ENCODE data around the gene CPXM1.
"Not testable (repeated sequence)": the region's sequence is repeated elsewhere in the genome, so short reads cannot be mapped to it uniquely, and the experiment has no call there.

The CPXM1 gene

GRCh38 chr20:2820896-2821869 lies 20.8 kb upstream of the CPXM1 start:
- DNase-seq (ENCODE audit: low read depth in 2 of 2), result no peak

DNA sequence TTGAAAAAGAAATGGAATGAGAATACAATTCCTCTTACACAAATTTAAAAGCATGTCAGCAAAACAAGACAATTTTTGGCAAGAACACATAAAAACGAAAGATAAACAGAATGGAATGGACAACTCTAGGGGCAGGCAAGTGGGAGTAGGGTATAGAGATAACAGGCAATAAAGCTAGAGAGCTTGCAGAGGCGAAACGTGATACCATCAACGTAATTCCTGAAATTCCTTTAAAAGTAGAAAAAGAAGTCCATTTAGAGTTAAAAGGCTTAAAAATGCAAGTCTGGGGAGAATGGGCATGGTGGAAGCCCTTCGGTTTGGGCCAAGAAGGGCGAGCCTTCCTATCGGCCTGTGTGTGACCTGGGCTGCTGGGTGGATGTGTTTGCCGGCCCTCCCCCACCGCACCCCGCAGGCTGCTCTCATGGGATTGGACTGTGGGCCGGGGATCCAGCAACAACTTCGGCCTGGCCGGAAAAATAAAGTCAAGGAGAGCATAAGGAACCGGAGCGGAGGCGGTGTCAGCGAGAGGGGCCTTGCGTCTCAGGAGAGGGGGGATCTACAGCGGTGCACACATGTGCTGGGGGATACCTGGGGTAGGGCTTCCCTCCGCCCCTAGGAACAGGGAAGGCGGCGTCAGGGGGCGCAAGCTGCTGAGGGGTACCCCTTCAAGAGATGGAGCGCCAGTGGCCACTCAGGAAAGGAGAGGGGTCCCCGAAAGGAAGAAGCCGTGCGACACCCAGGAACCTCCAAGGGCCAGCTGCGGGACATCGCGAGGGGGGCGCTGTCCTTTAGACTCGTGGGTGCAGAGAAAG lies 19.9 kb upstream of the CPXM1 start:
- DNase-seq (ENCODE audit: low read depth in 2 of 2), result no peak

- DNase-seq (ENCODE audit: low read depth in 2 of 2), result no peak
These were observed 17.6 kb upstream of the CPXM1 start for GRCh38 chr20:2817891-2818595.

GRCh38 chr20:2817341-2817726 lies 16.9 kb upstream of the CPXM1 start:
- no peak for DNase-seq (ENCODE audit: low read depth in 2 of 2)

GRCh38 chr20:2816583-2817340 lies 16.3 kb upstream of the CPXM1 start:
- DNase-seq (ENCODE audit: low read depth in 2 of 2), result no peak

- DNase-seq (ENCODE audit: low read depth in 2 of 2), result no peak
These were observed 15.7 kb upstream of the CPXM1 start, which contains the start of gene TMEM239 for GRCh38 chr20:2816030-2816582. Gene TMEM239 (plus strand): TSS chr20:2816364. CDS start chr20:2816555, 191 bp downstream.

- DNase-seq (ENCODE audit: low read depth in 2 of 2), result no peak
These were observed 14.9 kb upstream of the CPXM1 start for GRCh38 chr20:2815242-2815900.

- no peak for DNase-seq (ENCODE audit: low read depth in 2 of 2)
These were observed 14.2 kb upstream of the CPXM1 start, which contains the start of gene C20orf141 for GRCh38 chr20:2814587-2815051. Gene C20orf141 (plus strand): TSS chr20:2814987. CDS start chr20:2815185, 198 bp downstream.

- DNase-seq (ENCODE audit: low read depth in 2 of 2), result no peak
These were observed 13.6 kb upstream of the CPXM1 start for GRCh38 chr20:2814076-2814475.

DNA sequence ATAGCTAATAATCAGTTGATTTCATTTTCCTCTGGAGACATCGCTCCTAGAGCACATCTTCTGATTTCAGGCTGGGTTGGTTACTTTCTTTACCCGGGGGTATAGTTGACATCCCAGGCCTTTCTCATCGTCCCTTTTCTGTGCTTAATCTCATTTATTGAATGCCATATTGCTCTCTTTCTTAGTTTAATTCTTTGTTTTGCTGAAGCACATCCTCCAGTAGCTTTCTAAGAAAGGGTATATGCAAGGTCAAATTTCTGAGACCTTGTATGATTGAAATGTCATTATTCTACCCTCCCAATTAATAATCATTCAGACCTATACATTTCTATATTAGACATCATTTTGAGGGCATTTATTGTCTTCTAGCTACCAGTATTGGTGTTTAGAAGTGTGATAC lies 11.8 kb upstream of the CPXM1 start:
- no peak for DNase-seq (ENCODE audit: low read depth in 2 of 2)

DNA sequence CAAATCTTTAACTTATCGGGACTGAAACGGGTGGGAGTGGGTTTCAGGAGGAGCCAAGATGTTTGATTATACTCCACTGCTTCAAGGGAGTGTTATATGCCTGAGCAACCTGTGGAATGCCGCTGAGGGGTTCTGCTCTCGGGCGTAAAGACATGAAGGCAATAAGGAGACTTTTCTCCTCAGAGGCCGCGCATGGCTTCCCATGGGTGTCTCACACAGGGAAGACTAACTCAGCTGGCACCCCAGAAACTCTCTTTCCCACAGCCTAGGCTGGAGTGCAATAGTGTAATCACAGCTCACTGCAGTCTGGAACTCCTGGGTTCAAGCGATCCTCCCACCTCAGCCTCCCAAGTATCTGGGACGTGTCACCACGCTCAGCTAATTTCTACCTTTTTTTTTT lies 9.3 kb upstream of the CPXM1 start:
- no peak for DNase-seq (ENCODE audit: low read depth in 2 of 2)

DNA sequence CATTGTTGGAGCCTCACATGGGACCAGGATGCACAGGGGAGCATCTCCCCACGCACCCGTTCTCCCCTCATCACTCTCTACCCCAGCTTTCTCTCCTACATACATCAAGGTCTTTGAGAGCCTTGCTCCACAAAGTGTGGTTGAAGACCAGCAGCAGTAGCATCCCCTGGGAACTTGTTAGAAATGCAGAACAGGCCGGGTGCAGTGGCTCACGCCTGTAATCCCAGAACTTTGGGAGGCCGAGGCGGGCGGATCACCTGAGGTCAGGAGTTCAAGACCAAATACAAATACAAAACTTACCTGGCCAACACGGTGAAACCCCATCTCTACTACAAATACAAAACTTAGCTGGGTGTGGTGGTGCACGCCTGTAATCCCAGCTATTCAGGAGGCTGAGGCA lies 7.5 kb upstream of the CPXM1 start:
- DNase-seq (ENCODE audit: low read depth in 2 of 2), result not testable (repeated sequence)

- DNase-seq (ENCODE audit: low read depth in 2 of 2), result no peak
These were observed 6.6 kb upstream of the CPXM1 start for GRCh38 chr20:2807019-2807418.

DNA sequence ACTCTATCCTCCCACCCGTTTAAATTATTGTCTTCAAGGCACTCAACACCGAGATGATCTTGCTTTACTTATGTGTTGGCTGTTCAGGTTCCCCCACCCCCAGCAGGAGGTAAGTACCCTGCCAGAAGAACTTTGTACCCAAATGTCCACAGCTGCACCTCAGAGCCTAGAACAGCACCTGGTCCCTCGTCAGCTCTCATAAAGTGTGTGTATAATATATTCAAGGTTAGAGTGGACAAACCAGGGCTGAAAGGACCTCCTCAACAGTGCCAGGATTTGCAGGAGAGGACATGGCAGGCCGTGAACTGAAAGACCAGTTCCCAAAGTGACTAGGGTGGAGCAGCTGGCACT lies 5.9 kb upstream of the CPXM1 start:
- no peak for DNase-seq (ENCODE audit: low read depth in 2 of 2)

- DNase-seq (ENCODE audit: low read depth in 2 of 2), result no peak
These were observed 5.4 kb upstream of the CPXM1 start for GRCh38 chr20:2805689-2806350.

DNA sequence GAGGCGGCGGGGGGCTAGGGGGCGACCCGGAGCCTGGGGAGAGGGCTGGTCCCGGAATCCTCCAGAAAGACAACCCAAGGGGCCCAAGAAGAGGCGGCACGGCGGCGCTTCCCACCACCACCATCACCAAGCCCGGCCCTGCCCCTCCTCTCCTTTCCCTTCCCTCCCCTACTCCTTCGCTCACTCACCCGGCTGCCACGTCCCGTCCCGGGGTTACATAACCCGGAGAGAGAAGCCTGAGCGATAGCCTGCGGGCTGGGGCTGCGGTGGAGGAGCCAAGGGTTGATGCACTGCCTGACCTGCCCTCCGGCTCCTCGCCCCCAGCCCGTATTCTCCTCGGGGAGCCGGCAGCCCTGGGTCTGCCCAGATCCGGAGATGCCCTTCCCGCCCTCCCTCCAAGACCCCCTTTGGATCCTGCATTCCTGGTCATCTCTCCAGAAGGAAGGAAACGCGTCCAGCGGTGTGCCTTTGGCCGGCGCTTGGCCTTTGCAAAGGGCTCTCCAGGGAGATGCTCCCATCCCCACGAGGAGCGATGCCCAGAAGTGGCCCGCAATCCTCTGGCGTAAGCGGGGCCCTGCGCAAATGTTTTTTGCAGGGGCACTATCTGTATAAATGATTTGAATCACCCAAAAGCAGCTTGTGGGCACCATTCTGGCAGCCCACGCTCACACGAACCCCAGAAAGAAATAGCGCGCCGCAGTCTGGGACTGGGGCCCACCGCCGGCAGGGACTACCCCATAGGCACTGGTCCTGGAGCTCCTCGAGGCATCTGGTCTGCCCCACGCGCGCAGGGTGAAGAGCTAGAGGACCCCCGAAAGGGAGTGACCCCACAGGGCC lies 4.6 kb upstream of the CPXM1 start:
- no peak for DNase-seq (ENCODE audit: low read depth in 2 of 2)

DNA sequence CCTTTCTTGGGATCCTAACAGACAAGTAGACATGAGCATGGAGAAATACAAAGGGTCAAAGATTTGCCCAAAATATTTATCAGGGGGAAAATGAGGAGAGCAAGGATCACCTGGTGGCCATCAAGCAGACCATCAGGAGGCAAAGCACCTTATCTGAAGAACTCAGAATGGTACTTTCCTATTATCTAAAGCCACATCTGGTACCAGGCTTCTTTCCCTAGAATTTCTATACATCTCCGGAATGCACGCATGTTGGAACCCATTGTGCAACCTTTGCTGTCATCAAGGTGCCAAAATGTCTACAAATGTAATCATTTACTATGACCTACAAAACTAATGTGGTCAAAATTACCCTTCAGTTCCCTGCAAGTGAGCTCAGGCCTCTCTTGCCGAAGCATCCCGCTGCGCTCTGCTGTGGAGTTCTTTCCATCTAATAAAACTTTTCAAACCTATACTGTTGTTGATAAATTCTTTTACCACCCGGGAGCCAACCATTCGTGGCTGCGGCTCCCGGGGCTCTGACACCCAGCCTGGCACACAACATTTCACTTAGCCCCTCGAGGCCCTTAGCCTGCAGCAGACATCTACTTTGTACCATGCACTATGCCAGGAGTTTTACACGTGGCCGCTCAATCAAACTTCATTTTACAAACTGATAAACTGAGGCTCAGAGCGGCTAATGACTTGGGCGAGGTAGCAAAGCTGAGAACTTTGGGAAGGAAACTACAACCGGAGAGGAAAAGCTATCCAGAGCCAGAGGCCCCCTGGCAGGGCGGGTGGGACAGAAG lies 3.8 kb upstream of the CPXM1 start:
- no peak for DNase-seq (ENCODE audit: low read depth in 2 of 2)

DNA sequence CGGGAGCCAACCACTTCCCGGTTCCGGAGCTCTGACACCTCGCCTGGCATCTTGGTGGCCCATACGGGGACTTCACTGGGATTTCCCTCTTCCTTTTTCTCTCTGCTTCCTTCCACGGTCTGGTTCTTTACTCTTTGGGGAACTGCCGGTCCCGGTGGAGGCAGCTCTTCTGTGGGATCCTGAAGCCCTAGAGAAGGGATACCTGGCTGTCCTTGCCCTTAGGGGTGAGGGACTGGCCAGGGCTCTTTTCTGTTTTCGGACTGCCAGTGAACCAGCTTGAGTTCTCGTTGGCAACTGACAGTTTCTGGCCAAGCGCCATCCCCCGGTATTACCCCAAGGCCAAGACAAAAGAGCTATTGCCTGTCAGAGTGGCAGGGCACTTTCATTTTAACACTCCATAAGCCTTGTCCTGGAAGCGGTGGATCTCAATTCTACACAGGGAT lies 880 bp upstream of the CPXM1 start:
- no peak for DNase-seq (ENCODE audit: low read depth in 2 of 2)
